OCI-LY1 (cell line): ENCODE measurements around the gene PREX1.

Source experiments
- H2AFZ ChIP-seq: fragments of 200-600 bp; sonication (generic), shearing (Covaris generic); 2 replicates; pipeline ENCODE4 v1.6.0; 2014; ENCODE audit warnings: antibody characterized with exemption, mild to moderate bottlenecking, low read length
- H3F3A ChIP-seq: fragments of 200-600 bp; sonication (generic), shearing (Covaris generic); 2 replicates; pipeline ENCODE4 v1.6.0; 2014; ENCODE audit warnings: mild to moderate bottlenecking, antibody characterized with exemption, low read length, moderate library complexity; ENCODE audit not compliant: insufficient read depth
- H3K27ac ChIP-seq: fragments of 200-600 bp; sonication (generic); 2 replicates; pipeline ENCODE4 v1.5.1; 2014; ENCODE audit warnings: low read length, mixed run types, mild to moderate bottlenecking, low read depth; ENCODE audit not compliant: poor library complexity, severe bottlenecking
- H3K27me3 ChIP-seq: fragments of 200-600 bp; sonication (generic); 2 replicates; pipeline ENCODE4 v1.6.0; 2014; ENCODE audit warnings: antibody characterized with exemption, mild to moderate bottlenecking, low read length, moderate library complexity; ENCODE audit not compliant: insufficient read depth
- H3K36me3 ChIP-seq: fragments of 200-600 bp; sonication (generic); 2 replicates; pipeline ENCODE4 v1.6.1; 2014; ENCODE audit warnings: mild to moderate bottlenecking, antibody characterized with exemption, low read length, moderate library complexity, mixed read lengths; ENCODE audit not compliant: insufficient read depth
- H3K4me1 ChIP-seq: fragments of 200-600 bp; sonication (generic); 2 replicates; pipeline ENCODE4 v1.5.1; 2014; ENCODE audit warnings: mild to moderate bottlenecking, low read length, moderate library complexity; ENCODE audit not compliant: insufficient read depth, severe bottlenecking
- H3K4me2 ChIP-seq: fragments of 200-600 bp; sonication (generic), shearing (Covaris generic); 2 replicates; pipeline ENCODE4 v1.6.1; 2014; ENCODE audit warnings: low read length
- H3K4me3 ChIP-seq: fragments of 200-600 bp; sonication (generic); 2 replicates; pipeline ENCODE4 v1.5.1; 2014; ENCODE audit warnings: low read length, low read depth, mild to moderate bottlenecking, mixed read lengths; ENCODE audit not compliant: poor library complexity, severe bottlenecking
- H3K79me2 ChIP-seq: fragments of 200-600 bp; shearing (Covaris generic); 2 replicates; pipeline ENCODE4 v1.6.1; 2016; ENCODE audit warnings: mixed run types, low read length, mixed read lengths; ENCODE audit not compliant: insufficient read depth
- H3K9ac ChIP-seq: fragments of 200-600 bp; sonication (generic), shearing (Covaris generic); 2 replicates; pipeline ENCODE4 v1.6.1; 2014; ENCODE audit warnings: mild to moderate bottlenecking, low read length, mixed read lengths
- H3K9me2 ChIP-seq: fragments of 200-600 bp; sonication (generic), shearing (Covaris generic); 2 replicates; pipeline ENCODE4 v1.6.1; 2014; ENCODE audit warnings: low read depth, mild to moderate bottlenecking, low read length, mixed read lengths
- H3K9me3 ChIP-seq: fragments of 200-600 bp; shearing (Covaris generic); 2 replicates; pipeline ENCODE4 v1.6.1; 2014; ENCODE audit warnings: low read length, mixed read lengths
- H4K20me1 ChIP-seq: fragments of 200-600 bp; sonication (generic), shearing (Covaris generic); 2 replicates; pipeline ENCODE4 v1.6.0; 2016; ENCODE audit warnings: mild to moderate bottlenecking, low read length; ENCODE audit not compliant: insufficient read depth
- CTCF ChIP-seq: fragments of 200-600 bp; sonication (generic), shearing (Covaris generic); IDR thresholded peaks from 2 replicates; pipeline ENCODE4 v1.5.1; 2017; ENCODE audit warnings: mild to moderate bottlenecking, antibody characterized with exemption, low read length, moderate library complexity, mixed read lengths
- EZH2 ChIP-seq: fragments of 200-600 bp; sonication (generic), shearing (Covaris generic); IDR thresholded peaks from 2 replicates; pipeline ENCODE4 v1.8.0; 2017; ENCODE audit warnings: borderline replicate concordance, mixed run types, mild to moderate bottlenecking, antibody characterized with exemption, low read length, moderate library complexity, mixed read lengths

Gene PREX1

GRCh38 chr20:48633620-48634257 lies 194.1 kb downstream of the PREX1 start:
- H2AFZ ChIP-seq, result no peak overlapping the region
- H3K4me2 ChIP-seq, result no peak overlapping the region
- no peaks in the 10 kb centered on the region for H3K9me2 ChIP-seq
- TF ChIP-seq EZH2 (no peak), CTCF (no peak)
- H3K27ac ChIP-seq, result no peak overlapping the region
- no peaks in the 10 kb centered on the region for H3K27me3 ChIP-seq
- no peaks in the 10 kb centered on the region for H3K79me2 ChIP-seq
- no peak overlapping the region for H3K9ac ChIP-seq
- H3K9me3 ChIP-seq, result no peaks in the 10 kb centered on the region
- H4K20me1 ChIP-seq, result no peaks in the 10 kb centered on the region
- no peaks in the 10 kb centered on the region for H3K4me1 ChIP-seq
- H3F3A ChIP-seq, result no peaks in the 10 kb centered on the region
- no peak overlapping the region for H3K4me3 ChIP-seq
- H3K36me3 ChIP-seq, result no peaks in the 10 kb centered on the region

- Histone ChIP-seq H3K27ac (no peak overlapping the region), H3K9me3 (no peaks in the 10 kb centered on the region), H3K4me2 (no peak overlapping the region), H3K27me3 (no peaks in the 10 kb centered on the region), H3K36me3 (no peaks in the 10 kb centered on the region), H3F3A (no peaks in the 10 kb centered on the region), H3K4me3 (no peak overlapping the region), H3K4me1 (no peaks in the 10 kb centered on the region), H3K79me2 (no peaks in the 10 kb centered on the region), H3K9me2 (no peaks in the 10 kb centered on the region), H3K9ac (no peak overlapping the region), H4K20me1 (no peaks in the 10 kb centered on the region), H2AFZ (no peak overlapping the region)
- TF ChIP-seq CTCF, result no peak
- TF ChIP-seq EZH2, result no peak
Observed at GRCh38 chr20:48632825-48633619, 194.8 kb downstream of the PREX1 start.

- H3K9me2 ChIP-seq, result no peaks in the 10 kb centered on the region
- H2AFZ ChIP-seq, result no peak overlapping the region
- no peaks in the 10 kb centered on the region for H3K36me3 ChIP-seq
- H3K9ac ChIP-seq, result no peak overlapping the region
- H3F3A ChIP-seq, result no peaks in the 10 kb centered on the region
- no peak for TF ChIP-seq EZH2
- TF ChIP-seq CTCF, result no peak
- no peaks in the 10 kb centered on the region for H3K27me3 ChIP-seq
- H3K9me3 ChIP-seq, result no peaks in the 10 kb centered on the region
- H3K79me2 ChIP-seq, result no peaks in the 10 kb centered on the region
- H3K4me2 ChIP-seq, result no peak overlapping the region
- H3K4me3 ChIP-seq, result no peak overlapping the region
- no peaks in the 10 kb centered on the region for H4K20me1 ChIP-seq
- no peak overlapping the region for H3K27ac ChIP-seq
- H3K4me1 ChIP-seq, result no peaks in the 10 kb centered on the region
Observed at GRCh38 chr20:48632017-48632824, 195.6 kb downstream of the PREX1 start.
